HG03139 (cell line): ENCODE measurements around the gene CIROP.
A peak's percentile ranks its signal among the peaks of the same experiment; 100 is the strongest.

Experiments
- ATAC-seq: cut with Tn5 transposase; IDR thresholded peaks from one replicate; pipeline ENCODE4 v1.9.1; 2021; ENCODE audit not compliant: unreplicated experiment

CIROP gene

DNA sequence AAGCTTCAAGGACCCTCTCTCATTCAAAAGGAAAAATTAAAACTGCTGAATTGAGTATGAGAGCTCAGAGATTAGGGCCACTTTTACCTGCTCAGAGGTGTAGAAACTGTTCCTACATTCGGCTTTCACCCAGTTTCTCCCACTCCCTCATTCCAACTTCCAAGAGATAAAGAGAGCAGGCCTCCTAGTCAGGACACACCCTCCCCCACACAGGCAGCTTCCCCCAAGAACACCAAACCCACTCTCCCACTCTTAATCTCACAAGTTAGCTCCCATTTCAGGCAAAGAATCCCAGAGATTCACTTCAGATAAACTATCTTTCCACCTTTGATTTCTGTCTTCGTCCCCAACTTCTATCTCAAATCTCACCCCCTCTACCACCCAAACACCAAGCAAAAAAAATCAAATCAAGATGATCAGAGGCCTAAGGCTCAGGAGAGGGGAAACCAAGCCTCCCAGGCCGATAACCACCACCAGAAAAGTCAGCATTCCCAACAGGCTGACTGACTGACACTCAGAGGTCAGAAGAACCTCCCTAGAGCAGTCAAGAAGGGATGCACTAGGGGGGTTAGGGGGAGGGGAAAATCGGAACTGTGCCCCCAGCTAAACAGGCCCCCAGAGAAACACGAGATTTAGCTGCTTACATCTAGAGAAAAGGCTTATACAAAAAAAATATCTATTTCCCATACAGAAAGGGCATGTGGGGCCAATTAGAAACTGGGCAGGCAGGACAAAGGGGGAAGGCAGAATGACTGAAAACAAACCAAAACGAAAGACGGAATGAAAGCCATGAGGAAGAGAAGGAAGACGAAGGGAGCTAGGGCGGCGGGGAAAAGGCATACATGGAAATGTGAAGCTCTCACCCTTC is 34.3 kb downstream of the CIROP start:
- ATAC-seq: no peak

DNA sequence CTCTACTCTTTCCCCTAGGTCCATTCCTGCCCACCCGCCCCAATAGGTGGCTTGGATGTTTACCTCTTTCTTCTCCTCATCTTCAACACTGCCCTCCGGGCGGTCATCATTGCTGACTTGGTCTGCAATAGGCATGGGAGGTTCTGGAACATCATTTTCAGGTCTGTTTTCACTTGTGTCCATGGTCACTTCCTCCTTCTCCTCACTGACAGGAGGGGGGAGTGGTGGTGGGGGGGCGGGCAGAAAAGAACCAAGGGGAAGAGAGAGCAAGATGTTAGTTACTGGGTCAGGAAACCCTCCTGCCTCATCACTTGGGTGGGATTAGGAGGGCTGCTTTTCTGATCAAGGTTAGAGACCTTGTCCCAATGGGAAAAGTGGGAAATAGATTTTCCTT is 35.4 kb downstream of the CIROP start:
- ATAC-seq: no peak

DNA sequence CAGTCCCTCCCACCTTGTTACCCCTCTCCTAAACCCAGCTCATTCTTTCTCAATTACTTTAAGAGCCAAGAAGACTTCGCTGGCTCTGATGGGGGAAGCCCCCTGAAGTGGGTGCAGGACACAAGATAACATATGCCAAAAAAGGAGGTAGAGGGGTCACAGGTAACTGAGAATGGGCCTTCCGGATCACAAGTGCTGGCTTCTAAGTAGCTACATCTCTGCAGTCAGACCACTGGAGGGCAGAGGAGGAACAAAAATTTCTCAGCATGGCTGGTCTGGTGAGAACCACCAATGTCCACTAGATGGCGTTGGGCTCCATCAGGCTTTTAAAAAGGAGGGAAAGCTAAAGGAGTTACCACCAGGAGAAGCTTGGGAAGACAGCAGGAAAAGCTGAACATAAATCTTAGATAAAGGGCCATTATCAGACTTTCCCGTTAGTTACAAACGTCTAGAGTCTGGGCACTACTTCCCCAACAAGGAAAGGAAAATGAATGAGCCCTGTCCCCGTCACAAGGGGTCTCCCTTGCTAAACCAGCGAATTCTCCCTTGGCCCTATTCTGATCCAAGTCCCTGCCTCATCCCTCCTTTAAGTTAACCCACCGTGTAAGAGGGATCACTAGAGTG is 35.9 kb downstream of the CIROP start:
- ATAC-seq: no peak

DNA sequence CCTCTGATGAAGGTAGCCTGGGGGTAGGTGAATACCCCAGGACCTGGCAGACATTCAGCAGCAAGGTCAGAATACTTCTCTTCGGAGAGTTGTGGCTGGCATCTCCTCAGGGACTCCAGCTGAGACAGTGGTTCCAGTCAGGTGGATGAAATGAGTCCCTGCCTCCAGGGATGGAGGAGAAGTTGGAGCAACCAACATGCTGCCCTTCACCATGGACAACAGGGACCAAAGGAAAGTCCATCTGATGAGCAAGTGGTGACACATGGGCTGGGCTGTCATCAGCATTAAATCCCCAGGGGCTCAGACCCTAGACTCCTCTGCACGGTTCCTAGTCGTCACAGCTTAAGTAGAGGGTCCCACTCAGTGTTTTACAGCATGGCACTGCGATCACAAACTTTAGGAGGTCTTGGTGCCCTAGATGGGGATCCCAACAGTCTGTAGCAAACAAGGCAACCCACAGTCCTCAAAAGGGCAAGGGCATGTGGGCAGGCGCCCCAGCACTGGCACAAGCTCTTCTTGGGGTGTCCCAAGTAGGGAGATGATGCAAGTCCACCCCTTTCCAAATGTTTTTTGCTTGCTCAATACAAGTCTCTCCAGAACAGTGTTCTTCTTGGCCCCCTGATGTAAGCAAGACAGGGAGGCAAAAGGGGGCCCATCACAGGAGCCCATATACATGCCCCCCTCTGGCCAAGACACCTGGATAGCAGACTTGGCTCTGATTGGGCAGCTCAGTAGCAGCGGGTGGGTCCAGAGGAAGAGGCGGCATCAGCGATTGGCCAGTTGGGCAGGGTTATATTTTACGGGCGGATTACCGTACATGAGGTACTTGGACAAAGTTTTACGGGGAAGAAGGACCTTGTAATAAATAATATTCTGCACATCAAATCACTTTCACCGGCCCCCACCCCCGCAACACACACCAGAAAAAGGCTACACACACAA is 36.7 kb downstream of the CIROP start:
- ATAC-seq: no peak

DNA sequence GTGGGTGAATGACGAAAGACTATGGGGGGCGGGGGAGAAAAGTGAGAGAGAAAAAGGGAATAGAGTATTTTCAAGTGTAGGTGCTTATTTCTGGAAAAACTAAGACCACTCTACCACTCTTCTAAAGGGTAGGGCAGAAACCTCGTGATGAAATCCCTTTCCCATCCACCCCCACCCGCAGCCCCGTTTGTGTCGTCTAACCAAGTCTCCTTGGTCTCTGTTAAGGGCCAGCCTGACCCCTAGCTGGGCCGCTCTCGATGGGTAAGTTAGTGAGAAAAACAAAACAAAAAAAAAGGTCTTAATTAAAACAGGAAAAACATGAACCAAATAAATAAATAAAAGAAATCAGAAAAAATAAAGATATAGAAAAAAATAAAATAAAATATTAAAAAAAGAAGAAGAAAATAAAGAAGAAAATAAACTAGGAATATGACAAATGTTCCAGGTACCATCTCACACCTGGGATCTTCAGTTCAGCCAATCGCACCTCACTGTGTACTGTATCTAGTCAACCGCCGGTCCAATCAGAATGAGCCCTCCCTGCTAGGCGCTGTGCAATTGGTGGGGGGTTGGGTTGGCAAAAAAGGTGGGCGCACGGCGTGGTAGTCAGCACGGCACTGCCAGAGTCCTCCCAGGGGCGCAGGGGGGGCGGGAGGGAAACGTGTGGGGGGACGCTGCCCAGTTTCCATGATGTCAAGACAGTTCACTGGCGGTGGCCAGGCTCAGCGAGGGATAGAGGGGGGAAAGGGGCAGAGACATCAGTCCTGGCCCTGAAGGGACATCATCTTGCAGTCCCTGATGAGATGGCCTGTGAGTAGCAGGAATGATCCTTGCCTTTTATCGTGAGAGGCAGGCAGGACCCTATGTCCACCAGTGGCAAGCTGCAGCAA is 37.7 kb downstream of the CIROP start:
- ATAC-seq: no peak

DNA sequence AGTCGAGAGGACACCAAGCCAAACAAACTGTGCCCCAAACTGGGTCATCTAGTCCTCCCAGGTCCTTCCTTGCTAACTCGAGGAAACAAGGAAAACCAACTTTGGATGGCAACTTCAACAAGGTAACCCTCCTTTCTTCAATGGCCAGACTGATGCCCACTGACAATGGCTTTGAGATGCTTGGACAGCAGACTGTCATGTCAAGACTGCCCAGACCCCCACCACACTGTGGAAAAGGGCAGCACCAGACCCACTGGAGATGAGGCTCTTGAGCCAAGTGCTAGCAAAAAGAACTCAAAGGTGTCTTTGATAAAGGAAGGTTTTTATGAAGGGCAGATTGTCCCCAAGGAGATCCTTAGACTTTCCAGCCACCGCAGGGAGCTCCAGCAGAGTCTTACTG is 38.4 kb downstream of the CIROP start:
- ATAC-seq: no peak

DNA sequence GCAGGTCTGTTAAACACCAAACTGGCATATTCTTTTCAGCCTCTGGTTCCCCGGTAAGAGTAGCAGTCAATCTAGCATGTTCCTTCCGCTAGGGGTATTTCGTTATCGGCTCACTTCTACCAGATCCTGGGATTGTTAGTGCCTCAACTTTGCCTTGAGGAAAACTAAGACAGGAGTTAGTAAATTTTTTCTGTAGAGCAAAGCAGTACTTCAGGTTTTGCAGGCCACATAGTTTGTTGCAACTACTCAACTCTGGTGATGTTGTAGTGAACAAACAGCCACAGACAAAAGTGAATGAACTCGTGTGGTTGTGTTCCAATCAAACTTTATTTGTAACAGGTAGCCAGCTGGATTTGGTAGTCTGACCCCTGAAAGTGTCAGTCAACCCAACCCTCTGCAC is 41.2 kb downstream of the CIROP start:
- ATAC-seq: no peak

DNA sequence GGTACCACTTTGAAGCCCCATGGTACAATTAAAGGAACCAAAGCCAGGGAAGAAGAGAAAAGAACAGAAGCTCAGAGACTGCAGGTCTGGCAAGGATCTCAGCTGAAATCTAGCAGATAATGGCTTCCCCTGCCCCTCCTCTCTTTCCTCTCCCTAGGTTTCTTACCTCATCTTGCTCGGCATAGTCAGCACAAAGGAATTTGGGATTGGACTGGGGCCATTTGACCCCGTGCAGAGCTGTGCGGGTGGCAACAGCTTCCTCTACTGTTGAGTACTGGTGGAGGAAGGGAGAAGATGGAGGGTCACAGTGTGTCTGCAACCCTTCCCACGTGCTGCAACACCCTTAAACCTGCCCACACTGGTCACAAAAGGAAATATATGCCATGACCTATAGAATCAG is 42.8 kb downstream of the CIROP start:
- no peak for ATAC-seq

DNA sequence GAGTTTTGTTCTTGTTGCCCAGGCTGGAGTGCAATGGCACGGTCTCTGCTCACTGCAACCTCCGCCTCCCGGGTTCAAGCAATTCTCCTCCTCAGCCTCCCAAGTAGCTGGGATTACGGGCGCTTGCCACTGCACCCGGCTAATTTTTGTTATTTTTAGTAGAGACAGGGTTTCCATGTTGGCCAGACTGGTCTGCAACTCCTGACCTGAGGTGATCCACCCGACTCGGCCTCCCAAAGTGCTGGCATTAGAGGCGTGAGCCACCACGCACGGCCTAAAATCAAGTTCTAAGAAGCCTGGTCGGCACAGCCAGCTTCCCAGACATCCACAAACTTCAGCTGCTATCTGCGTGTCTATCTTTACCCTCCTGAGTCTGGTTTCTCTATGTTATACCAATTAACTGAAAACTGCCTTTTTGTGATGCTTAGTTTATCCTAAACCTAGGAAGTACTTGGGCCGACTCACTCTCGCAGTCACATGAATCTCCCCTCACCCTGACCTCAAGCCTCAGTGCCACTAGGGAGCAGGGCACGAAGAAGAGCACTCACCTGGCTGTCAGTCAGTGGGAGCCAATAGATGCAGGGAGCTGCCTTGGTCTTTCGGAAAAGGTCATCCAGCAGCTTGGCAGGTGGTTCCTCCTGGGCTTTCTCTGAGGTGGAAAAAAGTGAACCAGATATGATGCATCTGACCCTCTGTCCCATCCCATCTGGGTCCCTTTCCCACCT is 44.1 kb downstream of the CIROP start:
- no peak for ATAC-seq

DNA sequence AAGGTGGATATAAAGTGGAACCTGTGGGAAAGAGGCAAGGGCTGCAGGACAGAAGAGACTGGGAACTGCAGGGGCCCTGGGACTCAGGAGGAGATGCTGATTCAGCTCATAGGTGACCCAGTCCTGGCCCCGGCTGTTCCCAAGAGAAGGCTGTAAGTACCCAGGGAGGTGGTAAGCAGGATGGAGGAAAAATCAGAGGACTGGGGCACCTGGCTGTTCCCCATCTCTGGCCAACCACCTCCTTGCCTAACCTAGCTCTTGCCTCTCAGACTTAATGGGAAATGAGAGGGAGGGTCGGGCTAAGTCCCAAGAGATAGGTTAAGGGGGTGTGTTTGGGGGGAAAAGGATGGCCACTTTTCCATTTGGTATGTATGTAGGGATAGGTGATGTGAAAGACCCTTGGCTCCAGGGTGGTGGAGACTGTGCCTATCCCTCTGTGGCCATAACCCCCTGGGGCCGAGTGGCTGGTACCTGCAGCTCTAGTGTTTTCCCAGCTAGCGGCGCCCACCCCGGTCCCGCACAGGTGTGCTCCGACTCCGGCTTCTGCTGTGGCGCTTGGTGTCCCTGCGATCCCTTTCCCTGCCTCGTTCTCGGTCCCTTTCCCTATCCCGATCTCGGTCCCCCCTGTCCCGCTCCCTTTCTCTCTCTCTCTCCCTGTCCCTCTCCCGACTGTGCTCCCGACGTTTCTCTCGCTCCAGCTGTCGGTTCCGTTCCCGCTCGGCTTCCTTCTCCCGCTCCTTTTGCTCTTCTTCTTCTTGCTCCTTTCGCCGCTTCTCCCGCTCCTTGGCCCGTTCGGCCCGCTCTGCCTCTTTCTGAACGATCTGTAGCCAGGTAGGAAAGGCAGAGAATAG is 45.9 kb downstream of the CIROP start:
- no peak for ATAC-seq

DNA sequence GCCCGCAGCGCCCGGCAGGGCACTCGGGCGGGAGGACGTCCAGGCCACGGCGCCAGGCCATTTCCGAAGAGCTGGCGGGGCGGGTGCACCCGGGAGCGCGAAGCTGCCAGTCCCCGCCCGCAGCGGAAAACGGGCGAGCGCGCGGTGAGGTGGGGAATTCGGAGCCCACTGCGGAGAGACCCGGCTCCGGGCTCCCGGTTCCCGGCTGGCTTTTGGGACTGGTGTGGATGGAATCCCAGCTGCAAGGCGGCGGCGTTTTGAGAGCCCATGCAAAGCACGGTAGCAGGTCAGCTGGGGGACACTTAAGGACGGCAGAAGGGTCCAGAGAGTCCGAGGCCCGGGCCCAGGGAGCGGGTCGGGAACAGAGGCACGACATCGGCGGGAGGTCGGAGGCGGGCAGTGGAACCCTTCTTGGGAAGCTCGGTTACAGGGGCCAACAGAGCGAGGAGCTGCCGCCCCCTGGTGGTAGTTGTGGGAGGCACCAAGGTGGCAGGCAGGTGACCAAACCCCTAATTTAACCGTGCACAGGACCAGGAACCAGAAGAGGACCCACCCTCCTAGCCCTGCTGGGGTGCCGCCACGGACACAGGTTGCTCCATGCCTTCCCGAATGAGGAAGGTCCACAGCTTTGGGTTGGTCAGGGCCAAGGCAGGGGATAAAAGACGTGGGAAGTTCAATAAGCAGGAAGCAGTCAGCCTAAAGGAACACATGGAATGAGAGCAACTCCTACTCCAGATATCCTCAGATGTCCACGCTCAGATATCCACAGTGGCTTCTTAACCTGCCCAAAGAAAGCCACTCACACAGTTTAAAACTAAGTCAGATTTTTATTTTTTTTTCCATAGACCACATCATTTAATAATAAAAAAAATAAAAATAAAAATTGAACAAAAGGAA is 46.8 kb downstream of the CIROP start:
- peak; percentile 47 for ATAC-seq

DNA sequence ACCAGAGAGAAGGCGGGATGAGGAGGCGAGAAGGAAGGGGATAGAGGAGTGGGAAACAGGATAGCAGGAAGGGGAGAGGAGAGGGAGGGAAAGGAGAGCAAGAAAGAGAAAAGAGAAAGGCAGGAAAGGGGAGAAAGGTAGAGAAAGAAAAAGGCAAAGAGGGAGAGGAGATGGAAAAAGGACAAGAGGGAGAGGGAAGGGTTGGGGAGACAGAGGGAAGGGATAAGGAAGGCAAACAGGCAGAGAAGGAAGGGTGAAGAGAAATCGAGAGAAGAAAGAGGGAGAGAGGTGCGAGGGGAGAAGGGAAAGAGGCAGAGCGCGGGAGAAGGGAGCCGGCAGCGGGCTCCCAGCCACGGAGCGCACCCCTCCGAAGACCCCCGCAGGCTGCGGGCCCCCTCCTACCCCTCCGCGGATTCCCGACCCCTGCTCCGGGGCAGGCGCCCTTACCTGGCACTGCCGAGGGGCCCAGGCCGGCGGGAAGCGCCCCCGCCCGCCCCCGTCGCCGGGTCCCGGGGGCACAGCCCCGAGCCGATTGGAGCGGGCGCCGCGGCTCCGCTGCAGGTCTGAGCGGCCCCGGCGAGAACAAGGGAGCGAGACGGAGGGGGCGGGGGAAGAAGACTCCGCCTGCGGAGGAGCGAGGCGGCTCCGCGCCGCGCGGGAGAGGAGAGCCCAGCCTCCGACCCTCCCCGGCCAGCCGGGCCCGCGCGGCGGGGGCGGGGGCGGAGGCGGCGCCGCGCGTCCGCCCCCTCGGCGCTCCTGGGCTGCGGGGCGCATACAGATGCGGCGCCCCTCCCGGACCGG is 47.6 kb downstream of the CIROP start, which contains the start of gene CDH24:
Gene CDH24 (minus strand): TSS at position 565 of the 801 bp plus-strand sequence. CDS start 1,787 bp downstream, outside the sequence.
- ATAC-seq: no peak

DNA sequence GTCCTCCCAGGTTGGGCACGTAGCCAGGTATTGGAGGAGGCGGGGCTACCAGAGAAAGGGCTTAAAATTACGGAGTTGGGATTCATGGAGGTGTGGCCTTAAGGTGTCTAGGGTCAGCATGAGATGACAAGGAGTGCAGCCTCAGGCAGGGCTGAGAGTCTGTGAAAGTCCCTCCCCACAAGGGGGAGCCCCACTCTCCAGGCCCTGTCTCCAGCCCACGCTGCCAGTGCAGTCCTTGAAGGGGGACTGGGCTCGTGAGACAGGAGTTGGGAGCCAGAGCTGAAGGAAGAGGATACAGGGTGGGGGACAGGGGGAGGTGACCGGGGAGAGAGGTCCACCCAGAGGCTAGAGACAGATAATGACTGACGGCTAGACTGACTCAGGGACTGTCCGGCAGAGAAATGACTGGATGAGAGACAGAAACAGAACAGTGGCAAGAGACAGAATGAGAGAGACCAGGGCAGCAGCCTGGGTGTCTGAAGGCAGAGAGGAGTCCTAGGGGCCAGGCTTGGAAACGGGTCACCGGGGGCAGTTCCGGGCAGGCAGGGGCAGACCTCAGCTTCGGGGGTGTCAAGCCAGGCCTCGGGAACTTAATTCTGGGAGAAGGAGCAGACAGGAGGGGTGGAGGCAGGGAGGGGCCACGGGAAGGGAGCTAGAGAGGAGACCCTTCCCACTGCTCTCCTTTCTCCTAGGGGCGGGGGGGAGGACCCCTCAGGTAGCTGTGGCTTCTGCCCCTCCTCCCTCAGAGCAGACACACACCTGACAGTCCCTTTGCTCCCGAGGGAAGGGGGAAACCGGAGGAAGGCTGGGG is 48.4 kb downstream of the CIROP start:
- peak; percentile 42 for ATAC-seq

DNA sequence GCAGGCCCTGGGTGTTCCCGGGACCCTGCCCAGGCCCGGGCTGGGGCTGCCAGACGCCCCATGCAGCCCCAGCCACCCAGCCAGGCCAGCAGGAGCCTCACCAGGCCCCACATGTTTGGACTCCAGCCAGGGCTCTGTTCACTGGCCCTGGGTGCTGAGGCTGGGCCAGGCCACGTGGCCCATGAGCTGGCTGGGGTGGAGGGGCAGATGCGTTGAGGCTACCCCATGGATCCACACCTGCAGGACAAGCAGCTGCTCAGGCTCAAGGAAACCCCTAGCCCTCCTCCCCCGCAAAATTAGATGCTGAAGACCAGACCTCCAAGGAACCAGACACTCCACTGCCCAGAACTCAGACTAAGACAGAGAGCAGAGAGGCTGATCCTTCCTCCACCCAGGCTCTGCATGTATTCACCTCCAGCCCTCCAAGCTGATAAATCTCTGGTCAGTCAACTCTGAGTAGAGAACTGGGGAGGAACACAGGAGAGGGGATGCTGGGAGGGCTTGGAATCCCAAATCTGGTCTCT is 49.1 kb downstream of the CIROP start:
- ATAC-seq: no peak

DNA sequence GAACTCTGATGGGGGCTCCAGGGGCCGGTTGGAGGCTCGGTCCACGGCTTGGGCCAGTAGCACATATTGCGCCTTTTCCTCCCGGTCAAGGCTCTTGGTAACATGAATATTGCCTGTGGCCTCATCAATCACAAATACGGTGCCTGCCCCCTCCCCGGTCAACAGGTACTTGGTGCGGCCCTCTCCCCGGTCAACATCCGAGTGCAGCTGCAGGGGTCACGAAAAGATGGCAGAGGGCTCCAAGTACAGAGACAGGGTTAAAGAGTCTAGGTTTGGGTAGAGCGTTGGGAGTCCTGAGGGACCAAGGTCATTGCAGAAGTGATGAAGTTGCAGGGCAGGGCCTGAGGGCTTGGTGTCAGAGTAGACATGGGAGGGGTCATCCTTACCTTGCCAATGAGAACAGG is 49.6 kb downstream of the CIROP start:
- ATAC-seq: no peak
